Activated naive CD4-positive, alpha-beta T cell treated with anti-CD3 and anti-CD28 coated beads, Interleukin-2, amount 50 U/mL, for 72 hours (primary cell): Measurements from ENCODE around the gene UMAD1. TPM values are rescaled to one million over a fixed set of nuclear protein-coding genes. Genes with fewer than 3 reads are reported as not detected.
A peak's percentile ranks its signal among the peaks of the same experiment; 100 is the strongest.

Experiments used
- ATAC-seq, 2 donors: fragments of 150-1000 bp; cut with Tn5 transposase; 2 replicates each; pipeline ENCODE4 v1.10.0; 2021; ENCODE audit warnings: mild to moderate bottlenecking in 2 of 2, moderate library complexity in 2 of 2
- DNase-seq, 2 donors: peaks; one replicate each; pipeline ENCODE4 v3.0.0; 2021 to 2022; ENCODE audit warnings: low spot score in 2 of 2
- H3K27ac Mint-ChIP-seq, 2 donors: one replicate each; pipeline ENCODE4 v1.8.0; 2022; ENCODE audit warnings: mild to moderate bottlenecking in 2 of 2, mixed read lengths in 2 of 2
- H3K36me3 Mint-ChIP-seq, 2 donors: one replicate each; pipeline ENCODE4 v1.8.0; 2022; ENCODE audit warnings: mixed read lengths in 2 of 2
- H3K9me3 Mint-ChIP-seq, 2 donors: one replicate each; pipeline ENCODE4 v1.8.0; 2022; ENCODE audit warnings: mixed read lengths in 2 of 2
- total RNA-seq, 2 donors: library from RNA; stranded (reverse); gene quantifications; one replicate each; pipeline ENCODE4 v1.2.3, GENCODE V29; 2022

Gene UMAD1
- total RNA-seq, 2 donors from 2014 or later, result 11.8 to 13.0 TPM

DNA sequence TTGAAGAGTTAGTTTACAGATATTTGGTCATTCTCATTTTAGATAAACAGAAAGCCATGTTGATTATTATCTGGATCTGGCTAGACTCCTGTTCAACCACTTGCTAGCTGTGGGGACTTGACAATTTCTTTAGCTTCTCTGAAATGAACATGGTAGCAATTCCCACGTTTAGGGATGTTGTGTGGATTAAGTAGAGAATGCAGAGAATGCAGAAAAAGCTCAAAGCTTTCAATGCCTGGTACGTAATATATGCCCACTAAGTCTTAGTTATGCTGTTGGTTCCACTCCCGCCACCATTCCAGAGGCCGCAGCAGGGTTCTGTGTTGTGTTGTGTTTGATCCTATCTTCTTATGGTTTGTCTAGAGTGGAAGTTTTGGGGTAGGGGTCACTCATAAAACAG lies 117.0 kb downstream of the UMAD1 start:
- H3K36me3 Mint-ChIP-seq, result peaks cover 0 to 5% of the 10 kb centered on the region in 2 donors
- no peak for DNase-seq
- H3K27ac Mint-ChIP-seq, result no peak overlapping the region
- H3K9me3 Mint-ChIP-seq, result peaks cover 0 to 5% of the 10 kb centered on the region in 2 donors
- ATAC-seq, result no peak

GRCh38 chr7:7761340-7761973 lies 120.9 kb downstream of the UMAD1 start:
- no peak for ATAC-seq
- DNase-seq, result no peak
- Mint-ChIP-seq H3K36me3 (no peaks in the 10 kb centered on the region), H3K27ac (peak overlapping the region in 1 of 2 donors; percentile 81), H3K9me3 (no peaks in the 10 kb centered on the region)

- Mint-ChIP-seq H3K36me3 (no peaks in the 10 kb centered on the region), H3K27ac (peak overlapping the region in 1 of 2 donors; percentile 81), H3K9me3 (no peaks in the 10 kb centered on the region)
- ATAC-seq (peak; percentile 79 to 86), DNase-seq (no peak)
Observed at GRCh38 chr7:7761974-7762779, 121.6 kb downstream of the UMAD1 start.

GRCh38 chr7:7764520-7765396 lies 124.2 kb downstream of the UMAD1 start:
- no peak for DNase-seq
- H3K9me3 Mint-ChIP-seq, result no peaks in the 10 kb centered on the region
- ATAC-seq, result peak; percentile 24 to 52
- peak overlapping the region in 1 of 2 donors; percentile 23 for H3K27ac Mint-ChIP-seq
- H3K36me3 Mint-ChIP-seq, result no peaks in the 10 kb centered on the region

- no peaks in the 10 kb centered on the region for H3K36me3 Mint-ChIP-seq
- H3K27ac Mint-ChIP-seq, result peak overlapping the region in 1 of 2 donors; percentile 23
- no peaks in the 10 kb centered on the region for H3K9me3 Mint-ChIP-seq
- ATAC-seq, result no peak
- DNase-seq, result no peak
Observed at GRCh38 chr7:7765422-7765821, 124.9 kb downstream of the UMAD1 start.

- ATAC-seq (no peak), DNase-seq (no peak)
- no peaks in the 10 kb centered on the region for H3K9me3 Mint-ChIP-seq
- H3K27ac Mint-ChIP-seq, result no peak overlapping the region
- H3K36me3 Mint-ChIP-seq, result no peaks in the 10 kb centered on the region
Observed at GRCh38 chr7:7766671-7767070, 126.1 kb downstream of the UMAD1 start.

- H3K27ac Mint-ChIP-seq, result no peak overlapping the region
- no peaks in the 10 kb centered on the region for H3K9me3 Mint-ChIP-seq
- no peaks in the 10 kb centered on the region for H3K36me3 Mint-ChIP-seq
- DNase-seq, result no peak
- ATAC-seq, result no peak
Observed at GRCh38 chr7:7768977-7769709, 128.6 kb downstream of the UMAD1 start.

DNA sequence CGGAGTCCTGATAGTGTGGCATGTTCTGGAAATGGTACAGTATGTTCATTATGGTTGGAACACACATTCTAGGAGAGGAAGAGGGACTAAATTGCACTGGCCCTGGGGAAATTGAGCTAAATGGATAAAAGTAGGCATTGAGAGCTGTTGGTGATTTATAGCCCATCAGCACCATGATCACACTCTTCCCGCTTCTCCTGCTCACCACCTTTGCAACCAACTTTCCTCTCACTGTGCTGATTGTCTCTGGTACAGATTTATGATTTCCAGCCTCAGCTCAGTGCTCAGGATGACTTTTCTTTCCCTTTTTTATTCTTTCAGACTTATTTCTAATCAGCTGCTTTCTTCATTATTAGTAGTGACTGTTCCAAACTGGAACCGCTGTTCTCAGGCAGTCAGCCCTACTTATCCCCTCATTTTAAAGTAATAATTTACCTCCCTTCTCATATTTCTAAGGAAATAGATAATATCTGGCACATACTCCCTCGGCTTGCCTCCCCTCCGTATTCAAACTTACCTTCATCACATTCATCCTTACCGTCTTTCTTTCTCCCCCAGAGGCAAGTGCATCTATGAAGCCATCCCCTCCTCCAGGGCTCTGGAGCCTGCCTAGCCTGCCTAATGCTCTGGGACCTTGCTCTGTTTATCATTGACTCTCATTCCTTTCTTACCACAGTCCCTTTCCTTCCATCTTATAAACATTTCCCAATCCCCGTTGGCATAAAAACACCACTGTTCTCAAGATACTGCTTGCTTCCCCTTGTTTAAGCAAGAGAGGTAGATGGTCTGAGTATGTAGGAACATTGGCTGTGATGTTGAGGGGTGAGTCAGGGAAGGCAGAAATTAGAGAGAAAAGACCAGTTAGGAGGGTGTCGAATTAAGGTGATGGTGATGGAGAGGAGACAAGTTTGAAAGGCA lies 129.4 kb downstream of the UMAD1 start:
- DNase-seq (no peak), ATAC-seq (no peak)
- H3K27ac Mint-ChIP-seq, result peak overlapping the region in 1 of 2 donors; percentile 2
- no peaks in the 10 kb centered on the region for H3K9me3 Mint-ChIP-seq
- peaks cover 0 to 2% of the 10 kb centered on the region in 2 donors for H3K36me3 Mint-ChIP-seq

DNA sequence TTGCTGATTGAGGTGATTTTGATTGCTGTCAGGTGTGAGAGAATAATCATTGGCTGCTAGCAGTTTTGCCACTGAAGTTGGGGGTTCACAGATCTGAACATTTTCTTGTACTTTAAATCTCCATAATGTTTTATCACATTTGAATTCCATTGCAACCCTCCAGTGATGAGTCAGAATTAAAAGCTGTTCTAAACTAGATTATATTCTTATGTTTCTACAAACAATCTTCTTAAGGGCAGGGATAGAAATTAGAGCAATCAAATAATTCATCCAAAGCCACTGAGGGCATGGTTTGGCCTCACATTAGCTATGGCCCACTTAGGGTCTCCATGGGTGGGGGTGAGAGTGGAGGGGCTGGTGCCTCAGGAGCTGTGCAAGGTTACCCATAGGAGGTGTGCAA lies 130.9 kb downstream of the UMAD1 start:
- Mint-ChIP-seq H3K27ac (no peak overlapping the region), H3K36me3 (peaks cover 0 to 4% of the 10 kb centered on the region in 2 donors), H3K9me3 (no peaks in the 10 kb centered on the region)
- ATAC-seq (no peak), DNase-seq (no peak)

- ATAC-seq (peak; percentile 86 to 96), DNase-seq (peak in 1 of 2 donors; percentile 47)
- Mint-ChIP-seq H3K36me3 (peaks cover 0 to 4% of the 10 kb centered on the region in 2 donors), H3K9me3 (no peaks in the 10 kb centered on the region), H3K27ac (peak overlapping the region; percentile 37 to 69)
Observed at GRCh38 chr7:7772397-7772821, 131.9 kb downstream of the UMAD1 start.

DNA sequence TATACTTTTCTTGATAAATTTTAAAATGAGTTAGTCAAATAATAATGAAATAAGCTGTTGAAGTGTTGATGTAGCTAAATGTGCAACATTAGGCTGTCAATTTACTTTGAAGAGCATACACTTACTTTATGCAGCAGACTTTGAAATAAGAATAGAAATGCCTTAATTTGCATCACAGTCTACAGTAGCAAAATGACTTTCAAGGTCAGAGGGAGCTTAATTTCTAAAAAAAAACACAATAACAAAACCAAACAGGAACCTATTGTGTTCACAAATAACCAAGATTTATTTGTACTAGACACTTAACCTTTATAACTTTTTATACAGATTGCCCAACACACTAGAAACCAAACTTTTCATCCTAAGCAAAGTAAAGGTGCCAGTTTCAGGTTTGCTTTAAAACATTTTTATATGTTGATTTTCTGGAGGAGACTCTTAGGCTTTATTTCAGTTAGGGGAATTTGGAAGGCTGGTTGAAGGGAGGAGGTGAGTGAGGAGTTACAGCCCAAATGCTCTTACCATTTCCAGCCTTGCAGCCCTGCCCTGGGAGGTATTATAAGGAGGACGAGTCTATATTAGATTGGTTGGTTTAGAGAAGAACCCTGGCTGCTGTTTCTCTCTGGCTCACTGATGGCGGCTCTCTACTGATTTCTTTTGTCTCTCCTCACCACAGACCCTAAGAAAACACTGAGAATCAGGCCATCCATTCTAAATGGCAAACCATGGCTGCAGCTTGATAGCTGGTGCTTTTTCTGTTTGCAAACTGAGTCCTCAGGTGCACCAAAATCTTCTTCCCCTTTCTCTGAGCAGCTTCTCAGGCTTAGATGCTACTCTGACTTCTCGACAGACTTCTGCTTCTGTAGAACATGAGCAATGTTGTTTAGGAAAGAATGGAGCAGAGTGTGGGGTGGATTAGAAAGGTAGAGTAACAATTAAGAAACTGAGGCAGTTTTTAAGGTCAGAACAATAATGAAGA lies 133.1 kb downstream of the UMAD1 start:
- DNase-seq (no peak), ATAC-seq (no peak)
- Mint-ChIP-seq H3K9me3 (no peaks in the 10 kb centered on the region), H3K36me3 (peaks cover 0 to 4% of the 10 kb centered on the region in 2 donors), H3K27ac (no peak overlapping the region)

DNA sequence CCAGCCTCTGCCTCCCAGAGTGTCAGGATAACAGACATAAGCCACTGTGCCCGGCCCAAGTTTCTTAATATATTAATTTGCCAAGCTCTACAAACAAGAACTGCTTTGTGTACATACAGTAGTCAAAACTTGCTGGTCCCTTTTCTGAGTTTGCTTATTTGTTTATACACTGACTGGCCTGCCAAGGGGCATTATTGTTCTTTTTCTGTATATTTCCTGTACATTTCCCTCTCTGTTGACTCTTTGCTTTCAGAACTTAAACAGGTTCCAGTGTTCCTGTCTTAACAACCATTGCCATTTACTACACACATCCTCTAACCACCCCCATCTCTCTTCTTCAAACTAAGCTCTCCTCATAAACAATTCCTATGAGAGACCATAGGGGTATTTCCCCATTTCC lies 139.3 kb downstream of the UMAD1 start:
- Mint-ChIP-seq H3K27ac (no peak overlapping the region), H3K9me3 (no peaks in the 10 kb centered on the region), H3K36me3 (peaks cover 0 to 3% of the 10 kb centered on the region in 2 donors)
- no peak for ATAC-seq
- DNase-seq, result no peak

DNA sequence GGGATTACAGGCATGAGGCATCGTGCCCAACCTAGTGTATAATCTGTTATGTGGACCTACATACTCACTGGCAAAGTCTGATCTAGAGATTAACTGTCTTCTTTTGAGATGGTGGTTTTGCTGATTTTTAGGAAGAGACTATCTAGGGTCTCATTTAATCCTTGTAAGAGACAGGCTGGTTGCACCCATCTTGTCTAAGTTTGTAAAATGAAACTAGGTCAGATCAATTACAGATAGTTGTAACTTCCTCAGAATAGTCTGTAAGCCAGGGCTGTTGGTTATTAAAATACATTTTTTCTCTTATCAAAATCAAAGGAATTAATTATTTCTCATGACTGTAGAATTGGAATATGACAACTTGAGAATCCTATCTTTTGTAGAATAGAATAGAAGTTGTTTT lies 142.4 kb downstream of the UMAD1 start:
- H3K27ac Mint-ChIP-seq, result no peak overlapping the region

GRCh38 chr7:7785344-7785973 lies 144.9 kb downstream of the UMAD1 start:
- H3K36me3 Mint-ChIP-seq, result no peaks in the 10 kb centered on the region
- no peaks in the 10 kb centered on the region for H3K9me3 Mint-ChIP-seq
- DNase-seq (no peak), ATAC-seq (no peak)
- no peak overlapping the region for H3K27ac Mint-ChIP-seq

More for the DNA sequence above, 142.4 kb downstream of the UMAD1 start:
- no peaks in the 10 kb centered on the region for H3K9me3 Mint-ChIP-seq
- DNase-seq (no peak), ATAC-seq (no peak)
- no peaks in the 10 kb centered on the region for H3K36me3 Mint-ChIP-seq
